K562 (cell line): ENCODE measurements around the gene COL15A1. TPM values are rescaled to one million over a fixed set of nuclear protein-coding genes. Genes with fewer than 3 reads are reported as not detected.

ENCODE experiments used
- ATAC-seq: fragments of 200-7000 bp; cut with Tn5 transposase; 3 replicates; pipeline ENCODE4 v1.9.1; 2020; ENCODE audit warnings: moderate library complexity
- BruUV-seq: library from RNA; stranded (reverse); fragments of 400-500 nt; replicated peaks from 2 replicates; lab custom pipeline; 2021; lab: Mats Ljungman, UMichigan
- CTCF ChIA-PET: fragments of 300-600 bp; formaldehyde crosslinking; extraction: SDS; loops from one replicate; lab custom pipeline; 2021; ENCODE audit warnings: low intra/inter-chr PET ratio; lab: Yijun Ruan, JAX
- POLR2A ChIA-PET: fragments of 300-600, 350-650 bp; sonication (Branson Sonifier 250); formaldehyde crosslinking; extraction: SDS; loops from one replicate; lab custom pipeline; 2021; ENCODE audit warnings: antibody characterized with exemption, inconsistent platforms; lab: Yijun Ruan, JAX
- DNase-seq, 4 experiments: peaks; one replicate each; pipeline versions ENCODE4 v3.0.0 to v3.0.0-alpha.2; 2011 to 2018; ENCODE audit warnings: low spot score in 3 of 4, mixed read lengths in 3 of 4; ENCODE audit errors: extremely low read depth in 1 of 4
- FAIRE-seq: peaks from 2 replicates; lab custom pipeline; 2011; peaks lifted over from hg19 to GRCh38; lab: Jason Lieb, UNC
- H2AFZ ChIP-seq: 2 replicates; pipeline ENCODE4 v1.6.0; 2011; ENCODE audit warnings: low read depth, low read length, control low read depth, inconsistent platforms
- H3K27ac ChIP-seq: fragments of 200-600 bp; 3 replicates; pipeline ENCODE4 v1.8.0; 2011; ENCODE audit warnings: low read depth, mild to moderate bottlenecking, control low read depth, inconsistent platforms, low read length, moderate library complexity, mixed read lengths; ENCODE audit errors: extremely low read depth
- H3K27me3 ChIP-seq, 2 experiments: fragments of 300-600 bp in 1 of 2; 2 replicates in 1 of 2; 3 replicates in 1 of 2; pipeline versions ENCODE4 v1.6.0 to v1.8.0; 2011; ENCODE audit warnings: inconsistent platforms in 2 of 2, low read length in 2 of 2, mild to moderate bottlenecking in 1 of 2, mixed read lengths in 1 of 2, moderate library complexity in 1 of 2; ENCODE audit not compliant: control insufficient read depth in 2 of 2, insufficient read depth in 2 of 2
- H3K36me3 ChIP-seq: fragments of 300-600 bp; 3 replicates; pipeline ENCODE4 v1.8.0; 2011; ENCODE audit warnings: mild to moderate bottlenecking, low read length, inconsistent platforms; ENCODE audit not compliant: control insufficient read depth, insufficient read depth
- H3K4me1 ChIP-seq, 2 experiments: fragments of 200-600 bp in 1 of 2; replicated peaks in 1 of 2; 2 replicates in 1 of 2; 3 replicates in 1 of 2; pipeline versions ENCODE4 v1.5.1 to v1.8.0; 2011; ENCODE audit warnings: inconsistent platforms in 2 of 2, low read length in 2 of 2, mild to moderate bottlenecking in 1 of 2, mixed read lengths in 1 of 2, moderate library complexity in 1 of 2; ENCODE audit not compliant: control insufficient read depth in 2 of 2, insufficient read depth in 2 of 2
- H3K4me2 ChIP-seq: 2 replicates; pipeline ENCODE4 v1.6.1; 2011; ENCODE audit warnings: low read length, control low read depth, inconsistent platforms, mixed read lengths; ENCODE audit not compliant: insufficient read depth
- H3K4me3 ChIP-seq: fragments of 200-600 bp; sonication (generic), shearing (Covaris generic); 2 replicates; pipeline ENCODE4 v1.5.1; 2016; ENCODE audit warnings: control low read depth, inconsistent platforms
- H3K79me2 ChIP-seq: fragments of 200-600 bp; 3 replicates; pipeline ENCODE4 v1.8.0; 2011; ENCODE audit warnings: low read length, inconsistent platforms; ENCODE audit not compliant: control insufficient read depth, insufficient read depth
- H3K9ac ChIP-seq, 2 experiments: 2 replicates each; pipeline versions ENCODE4 v1.6.0 to v1.6.1; 2011; ENCODE audit warnings: low read depth in 2 of 2, low read length in 2 of 2, control low read depth in 1 of 2, inconsistent platforms in 1 of 2, mild to moderate bottlenecking in 1 of 2, mixed read lengths in 1 of 2; ENCODE audit not compliant: insufficient read depth in 1 of 2
- H3K9me1 ChIP-seq: one replicate; pipeline ENCODE4 v1.6.0; 2011; ENCODE audit warnings: inconsistent platforms, mild to moderate bottlenecking, low read length, moderate library complexity; ENCODE audit not compliant: control insufficient read depth, insufficient read depth
- H3K9me3 ChIP-seq: replicated peaks from 2 replicates; pipeline ENCODE4 v1.5.1; 2011; ENCODE audit warnings: low read depth, low read length, inconsistent platforms; ENCODE audit not compliant: control insufficient read depth, insufficient read depth
- H4K20me1 ChIP-seq: replicated peaks from 2 replicates; pipeline ENCODE4 v1.6.1; 2011; ENCODE audit warnings: low read length, inconsistent platforms, mixed read lengths; ENCODE audit not compliant: control insufficient read depth, insufficient read depth
- ARNT ChIP-seq, 2 experiments: fragments of 450-650 bp; IDR thresholded peaks; 2 replicates each; pipeline ENCODE4 v1.6.1; 2016; ENCODE audit warnings: mild to moderate bottlenecking in 1 of 2
- CBX3 ChIP-seq, 2 experiments: IDR thresholded peaks; 1 replicate in 1 of 2; 2 replicates in 1 of 2; pipeline ENCODE4 v1.6.1; 2012; ENCODE audit warnings: inconsistent platforms in 2 of 2, low read length in 2 of 2, borderline replicate concordance in 1 of 2, control low read depth in 1 of 2
- CHD2 ChIP-seq: IDR thresholded peaks from 2 replicates; pipeline ENCODE4 v1.6.1; 2011; ENCODE audit warnings: low read depth, low read length
- CREBBP ChIP-seq: IDR thresholded peaks from one replicate; pipeline ENCODE4 v1.6.1; 2012; ENCODE audit warnings: low read depth, mild to moderate bottlenecking, control low read depth, inconsistent platforms, low read length
- EHMT2 ChIP-seq: fragments of 450-650 bp; IDR thresholded peaks from 2 replicates; pipeline ENCODE4 v1.6.1; 2018; ENCODE audit warnings: antibody characterized with exemption
- FOXP1 ChIP-seq: sonication (generic); formaldehyde crosslinking; IDR thresholded peaks from 2 replicates; pipeline ENCODE4 v1.8.0; 2022; ENCODE audit warnings: mild to moderate bottlenecking, missing genetic modification reagents
- HMGN3 ChIP-seq: IDR thresholded peaks from 2 replicates; pipeline ENCODE4 v1.6.1; 2011; ENCODE audit warnings: borderline replicate concordance, low read depth, mild to moderate bottlenecking, mixed read lengths, low read length; ENCODE audit not compliant: insufficient read length; ENCODE audit errors: extremely low read depth
- HNRNPLL ChIP-seq: fragments of 200-400 bp; formaldehyde crosslinking; IDR thresholded peaks from 2 replicates; pipeline ENCODE4 v1.6.1; 2017; ENCODE audit warnings: low read length, low read depth, mild to moderate bottlenecking; ENCODE audit not compliant: poor library complexity, severe bottlenecking
- KAT7 ChIP-seq: sonication (generic); formaldehyde crosslinking; IDR thresholded peaks from 2 replicates; pipeline ENCODE4 v1.8.0; 2022; ENCODE audit warnings: missing genetic modification reagents, mild to moderate bottlenecking, borderline replicate concordance
- POLR2AphosphoS2 ChIP-seq: IDR thresholded peaks from 2 replicates; pipeline ENCODE4 v1.6.1; 2012; ENCODE audit warnings: low read length, improper control_type of control experiment
- PYGO2 ChIP-seq: fragments of 450-650 bp; IDR thresholded peaks from 2 replicates; pipeline ENCODE4 v1.6.1; 2016; ENCODE audit warnings: mild to moderate bottlenecking, missing genetic modification characterization, moderate library complexity, missing compliant biosample characterization
- RBM25 ChIP-seq: fragments of 200-400 bp; formaldehyde crosslinking; IDR thresholded peaks from 2 replicates; pipeline ENCODE4 v1.6.1; 2018; ENCODE audit warnings: low read length, low read depth, moderate library complexity; ENCODE audit not compliant: severe bottlenecking
- RUNX1 ChIP-seq: sonication (generic); IDR thresholded peaks from 2 replicates; pipeline ENCODE4 v1.6.1; 2016; ENCODE audit warnings: antibody characterized with exemption, low read depth
- SAP30 ChIP-seq: fragments of 200-600 bp; sonication (generic); IDR thresholded peaks from 2 replicates; pipeline ENCODE4 v1.6.1; 2012; ENCODE audit warnings: borderline replicate concordance, low read depth, mild to moderate bottlenecking, moderate library complexity, low read length, control low read depth, inconsistent platforms; ENCODE audit not compliant: insufficient read depth, poor library complexity, severe bottlenecking
- ZNF324 ChIP-seq: fragments of 250-450 bp; sonication (Bioruptor Pico); IDR thresholded peaks from 2 replicates; pipeline ENCODE4 v1.4.0; 2020; ENCODE audit warnings: mild to moderate bottlenecking
- WGBS: fragments of 100-300 bp; shearing (Covaris generic); methylation state at CpG from one replicate; pipeline ENCODE4 v1.1.6; 2016; ENCODE audit warnings: low coverage, mixed read lengths; ENCODE audit not compliant: insufficient coverage; ENCODE audit errors: missing lambda C conversion rate; 5-methylcytosine and 5-hydroxymethylcytosine counted together
- in situ Hi-C: fragments of 300-500 bp; cut with MboI; formaldehyde crosslinking; loops from 4 replicates; pipeline ENCODE4 v1.15.0; 2018; ENCODE audit warnings: inconsistent platforms, mixed read lengths
- intact Hi-C: fragments of 100-400 bp; cut with micrococcal nuclease; formaldehyde crosslinking; loops from 2 replicates; pipeline ENCODE4 v1.14.2; 2022
- polyA plus RNA-seq, 8 experiments: library from polyadenylated mRNA; depleted of rRNA in 4 of 8; stranded (reverse) in 5 of 8; unstranded in 3 of 8; fragments of >200 nt; fragmentation: Nextera tagmentation in 2 of 8; fragmentation: Illumina TruSeq in 1 of 8; extraction: Ambion mirVana in 2 of 8; extraction: Trizol in 1 of 8; gene quantifications; 2 replicates each; pipeline versions ENCODE4 v1.2.1 to v1.2.3, GENCODE V29; 2011 to 2014; ENCODE audit warnings: inconsistent platforms in 1 of 8, missing spikeins in 1 of 8
- total RNA-seq, 7 experiments: library from RNA; depleted of rRNA in 6 of 7; stranded (reverse); fragments of >200 nt in 6 of 7; fragmentation: Illumina TruSeq in 2 of 7; extraction: Trizol in 2 of 7; gene quantifications; 2 replicates each; pipeline versions ENCODE4 v1.2.1 to v1.2.3, GENCODE V29; 2011 to 2021; ENCODE audit warnings: low replicate concordance in 1 of 7
- TF ChIP-seq, protein P1 (sequence below): sonication (generic); formaldehyde crosslinking; IDR thresholded peaks from 2 replicates; pipeline ENCODE4 v1.8.1; 2022; ENCODE audit warnings: missing genetic modification reagents
- TF ChIP-seq, protein P2 (sequence below): sonication (generic); formaldehyde crosslinking; IDR thresholded peaks from 2 replicates; pipeline ENCODE4 v1.8.0; 2022; ENCODE audit warnings: mild to moderate bottlenecking, missing genetic modification reagents, borderline replicate concordance
- TF ChIP-seq, protein P3 (sequence below): sonication (generic); formaldehyde crosslinking; IDR thresholded peaks from 2 replicates; pipeline ENCODE4 v1.8.1; 2023; ENCODE audit warnings: mild to moderate bottlenecking, missing genetic modification reagents

COL15A1 gene
- total and polyA plus RNA-seq, 9 of the 15 experiments (the other 6 are each of a cell fraction or from before 2014, with no cell fraction given) = 0.46 to 5.1 (median 2.6) TPM

DNA sequence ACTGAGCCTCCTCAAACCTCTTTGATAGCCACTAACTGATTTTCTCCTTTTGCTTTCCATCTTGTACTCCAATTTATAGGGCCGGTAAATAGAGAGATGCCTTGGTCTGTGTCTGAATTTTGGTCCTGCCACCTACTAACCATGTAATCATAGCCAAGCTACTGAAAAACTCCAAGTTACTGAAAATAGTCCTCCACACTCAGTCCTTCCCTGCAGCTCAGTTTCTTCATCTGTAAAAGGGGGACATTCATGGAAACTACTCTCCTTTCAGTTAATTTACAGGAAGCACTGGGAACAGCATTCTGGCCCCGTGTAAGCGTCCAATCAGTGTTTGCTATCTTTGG, 131.2 kb downstream of the COL15A1 start:
- CTCF ChIA-PET = no interaction called here
- peak overlapping the region; percentile 94 for H3K4me2 ChIP-seq
- H4K20me1 ChIP-seq = no peaks in the 10 kb centered on the region
- WGBS = 0% methylated on average over 3 of the region's 3 CpGs
- H3K9me3 ChIP-seq = no peaks in the 10 kb centered on the region
- DNase-seq (no peak), FAIRE-seq (no peak), ATAC-seq (no peak)
- intact Hi-C loops = loop anchor here (1.0 to 5.0 kb wide), 7 partner anchors 17 to 268 kb away; partner anchors contain the start of gene GALNT12
- POLR2A ChIA-PET = interaction anchor here (0.6 to 3.2 kb wide), 31 partner anchors 9 to 819 kb away, joined by 3 to 53 read pairs (median 5); partner anchors contain the start of genes ALG2, TBC1D2 and TGFBR1
- peaks cover 10% of the 10 kb centered on the region; the same call in 2 of the 3 replicates for H3K79me2 ChIP-seq
- H3K9ac ChIP-seq = peak overlapping the region; percentile 56 to 95; a peak in 3 of 4 replicates
- no peaks in the 10 kb centered on the region for H3K36me3 ChIP-seq
- H2AFZ ChIP-seq = peak overlapping the region; percentile 73; the same call in 1 of the 2 replicates
- in situ Hi-C loops = no loop called here
- H3K4me1 ChIP-seq = peaks cover 29 to 60% of the 10 kb centered on the region in 2 experiments
- H3K4me3 ChIP-seq = peak overlapping the region; percentile 44
- no peaks in the 10 kb centered on the region for H3K27me3 ChIP-seq
- BruUV-seq = TSS peak; percentile 83
- peak overlapping the region; percentile 96 for H3K27ac ChIP-seq
- H3K9me1 ChIP-seq = no peaks in the 10 kb centered on the region
- TF ChIP-seq CHD2 = peak; percentile 42
- no peak for TF ChIP-seq CREBBP
- TF ChIP-seq ARNT (IDR thresholded peaks at IDR 0.05) = no peak; a peak in 1 of 4 replicates
- TF ChIP-seq, protein P1, sequence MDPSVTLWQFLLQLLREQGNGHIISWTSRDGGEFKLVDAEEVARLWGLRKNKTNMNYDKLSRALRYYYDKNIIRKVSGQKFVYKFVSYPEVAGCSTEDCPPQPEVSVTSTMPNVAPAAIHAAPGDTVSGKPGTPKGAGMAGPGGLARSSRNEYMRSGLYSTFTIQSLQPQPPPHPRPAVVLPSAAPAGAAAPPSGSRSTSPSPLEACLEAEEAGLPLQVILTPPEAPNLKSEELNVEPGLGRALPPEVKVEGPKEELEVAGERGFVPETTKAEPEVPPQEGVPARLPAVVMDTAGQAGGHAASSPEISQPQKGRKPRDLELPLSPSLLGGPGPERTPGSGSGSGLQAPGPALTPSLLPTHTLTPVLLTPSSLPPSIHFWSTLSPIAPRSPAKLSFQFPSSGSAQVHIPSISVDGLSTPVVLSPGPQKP = no peak
- no peak for TF ChIP-seq RUNX1
- TF ChIP-seq CBX3 (IDR thresholded peaks at IDR 0.05; ENCODE audit: borderline replicate concordance in 1 of 2, low read length in 2 of 2) = peak in 1 of 2 experiments; percentile 72; a peak in 1 of 3 replicates
- TF ChIP-seq HNRNPLL = no peak
- TF ChIP-seq POLR2AphosphoS2 = no peak
- TF ChIP-seq ZNF324 (CRISPR knock-in tag) = 0 out of 2 replicates have a peak, but pooled peaks have one; percentile 1
- TF ChIP-seq EHMT2 = no peak
- no peak for TF ChIP-seq HMGN3
- TF ChIP-seq KAT7 (CRISPR knock-in tag) = 0 out of 2 replicates have a peak, but pooled peaks have one; percentile 24
- TF ChIP-seq PYGO2 = no peak
- TF ChIP-seq, protein P2, sequence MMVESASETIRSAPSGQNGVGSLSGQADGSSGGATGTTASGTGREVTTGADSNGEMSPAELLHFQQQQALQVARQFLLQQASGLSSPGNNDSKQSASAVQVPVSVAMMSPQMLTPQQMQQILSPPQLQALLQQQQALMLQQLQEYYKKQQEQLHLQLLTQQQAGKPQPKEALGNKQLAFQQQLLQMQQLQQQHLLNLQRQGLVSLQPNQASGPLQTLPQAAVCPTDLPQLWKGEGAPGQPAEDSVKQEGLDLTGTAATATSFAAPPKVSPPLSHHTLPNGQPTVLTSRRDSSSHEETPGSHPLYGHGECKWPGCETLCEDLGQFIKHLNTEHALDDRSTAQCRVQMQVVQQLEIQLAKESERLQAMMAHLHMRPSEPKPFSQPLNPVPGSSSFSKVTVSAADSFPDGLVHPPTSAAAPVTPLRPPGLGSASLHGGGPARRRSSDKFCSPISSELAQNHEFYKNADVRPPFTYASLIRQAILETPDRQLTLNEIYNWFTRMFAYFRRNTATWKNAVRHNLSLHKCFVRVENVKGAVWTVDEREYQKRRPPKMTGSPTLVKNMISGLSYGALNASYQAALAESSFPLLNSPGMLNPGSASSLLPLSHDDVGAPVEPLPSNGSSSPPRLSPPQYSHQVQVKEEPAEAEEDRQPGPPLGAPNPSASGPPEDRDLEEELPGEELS (CRISPR knock-in tag) = no peak
- TF ChIP-seq, protein P3, sequence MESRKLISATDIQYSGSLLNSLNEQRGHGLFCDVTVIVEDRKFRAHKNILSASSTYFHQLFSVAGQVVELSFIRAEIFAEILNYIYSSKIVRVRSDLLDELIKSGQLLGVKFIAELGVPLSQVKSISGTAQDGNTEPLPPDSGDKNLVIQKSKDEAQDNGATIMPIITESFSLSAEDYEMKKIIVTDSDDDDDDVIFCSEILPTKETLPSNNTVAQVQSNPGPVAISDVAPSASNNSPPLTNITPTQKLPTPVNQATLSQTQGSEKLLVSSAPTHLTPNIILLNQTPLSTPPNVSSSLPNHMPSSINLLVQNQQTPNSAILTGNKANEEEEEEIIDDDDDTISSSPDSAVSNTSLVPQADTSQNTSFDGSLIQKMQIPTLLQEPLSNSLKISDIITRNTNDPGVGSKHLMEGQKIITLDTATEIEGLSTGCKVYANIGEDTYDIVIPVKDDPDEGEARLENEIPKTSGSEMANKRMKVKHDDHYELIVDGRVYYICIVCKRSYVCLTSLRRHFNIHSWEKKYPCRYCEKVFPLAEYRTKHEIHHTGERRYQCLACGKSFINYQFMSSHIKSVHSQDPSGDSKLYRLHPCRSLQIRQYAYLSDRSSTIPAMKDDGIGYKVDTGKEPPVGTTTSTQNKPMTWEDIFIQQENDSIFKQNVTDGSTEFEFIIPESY = 0 out of 2 replicates have a peak, but pooled peaks have one; percentile 45
- TF ChIP-seq SAP30 = peak; percentile 45
- no peak for TF ChIP-seq FOXP1 (CRISPR knock-in tag)
- peak; percentile 98 for TF ChIP-seq RBM25
